PFSK-1 (cell line): ENCODE results near the gene CCNB2.

ENCODE experiments used
- FOXP2 ChIP-seq: optimal IDR thresholded peaks from 2 replicates; pipeline ENCODE3; 2011; ENCODE audit warnings: borderline replicate concordance, control low read depth, inconsistent platforms; ENCODE audit not compliant: insufficient read depth; ENCODE audit errors: extremely low read length, extremely low read depth
- POLR2AphosphoS5 ChIP-seq: IDR thresholded peaks from 2 replicates; pipeline ENCODE4 v1.6.1; 2012; ENCODE audit warnings: low read depth, mild to moderate bottlenecking, control low read depth, low read length, moderate library complexity
- REST ChIP-seq, 2 experiments: IDR thresholded peaks; 2 replicates each; pipeline versions ENCODE4 v1.6.1 to v1.8.0; 2011 to 2012; ENCODE audit warnings: low read depth in 2 of 2, low read length in 2 of 2, control low read depth in 1 of 2, inconsistent platforms in 1 of 2, mild to moderate bottlenecking in 1 of 2, moderate library complexity in 1 of 2; ENCODE audit not compliant: insufficient read depth in 1 of 2
- SIN3A ChIP-seq: IDR thresholded peaks from 2 replicates; pipeline ENCODE4 v1.6.1; 2012; ENCODE audit warnings: mild to moderate bottlenecking, low read length, moderate library complexity, borderline replicate concordance; ENCODE audit not compliant: insufficient read depth
- TAF1 ChIP-seq: IDR thresholded peaks from 2 replicates; pipeline ENCODE4 v1.6.1; 2012; ENCODE audit warnings: low read length, control low read depth, borderline replicate concordance; ENCODE audit not compliant: insufficient read depth

The CCNB2 gene

DNA sequence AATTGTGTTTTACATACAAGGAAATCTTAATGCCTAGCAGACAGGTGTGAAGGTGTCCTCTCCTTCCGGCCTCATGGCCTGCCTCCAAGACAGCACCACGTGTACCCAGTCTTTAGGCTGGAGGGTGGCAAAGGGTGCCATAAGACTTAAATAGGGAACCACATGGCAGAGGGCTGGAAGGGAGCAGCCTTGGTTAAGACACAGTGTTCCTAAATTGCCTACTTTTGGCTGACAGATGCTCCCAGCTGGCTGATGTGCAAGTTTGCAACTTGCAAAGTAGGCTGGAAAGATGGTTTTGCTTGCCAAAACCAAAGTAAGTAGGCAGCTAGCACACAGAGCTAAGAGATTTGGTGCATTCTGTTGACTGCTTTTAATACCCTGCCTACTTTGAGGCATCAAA is 45.2 kb downstream of the CCNB2 start:
- TF ChIP-seq REST (IDR thresholded peaks at IDR 0.05; ENCODE audit: insufficient read depth in 1 of 2, low read depth in 2 of 2, low read length in 2 of 2): no peak
- TF ChIP-seq SIN3A: no peak
- no peak for TF ChIP-seq TAF1
- TF ChIP-seq FOXP2: no peak
- TF ChIP-seq POLR2AphosphoS5: no peak

DNA sequence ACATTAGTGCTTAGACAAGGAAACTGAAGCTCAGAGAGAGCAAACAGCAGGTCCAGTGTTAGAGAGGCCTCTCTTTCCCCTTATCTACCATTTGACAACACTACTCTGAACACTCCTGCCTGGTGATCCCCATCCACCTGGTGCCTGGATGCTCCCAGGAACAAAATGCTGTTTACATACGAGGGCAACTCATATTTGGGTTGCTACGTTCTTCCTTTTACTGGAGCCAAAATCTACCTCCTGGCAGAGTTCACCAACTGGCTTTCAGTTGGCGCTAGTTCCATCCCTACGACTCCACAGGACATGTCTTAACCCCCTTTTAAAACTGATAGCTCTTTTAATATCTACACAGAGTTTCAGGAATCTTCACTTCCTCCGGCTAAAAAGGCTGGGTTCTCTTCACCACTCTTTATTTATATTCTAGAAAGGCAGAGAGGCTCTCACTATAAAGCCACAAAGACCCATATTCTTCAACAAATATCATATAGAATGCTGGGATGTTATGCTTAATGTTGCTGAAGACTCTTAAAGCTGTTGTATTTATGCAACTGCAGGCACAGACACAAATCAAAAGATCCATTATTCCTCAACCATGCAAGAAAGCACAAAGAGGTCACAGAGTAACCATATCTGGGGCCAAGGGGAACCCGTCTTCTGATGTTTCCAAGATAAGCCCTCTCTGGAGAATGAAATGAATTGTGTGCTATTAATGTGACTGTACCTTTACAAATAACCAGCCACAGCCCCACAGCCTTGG is 47.9 kb downstream of the CCNB2 start:
- no peak for TF ChIP-seq POLR2AphosphoS5
- no peak for TF ChIP-seq SIN3A
- TF ChIP-seq FOXP2: no peak
- no peak for TF ChIP-seq REST (IDR thresholded peaks at IDR 0.05; ENCODE audit: insufficient read depth in 1 of 2, low read depth in 2 of 2, low read length in 2 of 2)
- no peak for TF ChIP-seq TAF1

DNA sequence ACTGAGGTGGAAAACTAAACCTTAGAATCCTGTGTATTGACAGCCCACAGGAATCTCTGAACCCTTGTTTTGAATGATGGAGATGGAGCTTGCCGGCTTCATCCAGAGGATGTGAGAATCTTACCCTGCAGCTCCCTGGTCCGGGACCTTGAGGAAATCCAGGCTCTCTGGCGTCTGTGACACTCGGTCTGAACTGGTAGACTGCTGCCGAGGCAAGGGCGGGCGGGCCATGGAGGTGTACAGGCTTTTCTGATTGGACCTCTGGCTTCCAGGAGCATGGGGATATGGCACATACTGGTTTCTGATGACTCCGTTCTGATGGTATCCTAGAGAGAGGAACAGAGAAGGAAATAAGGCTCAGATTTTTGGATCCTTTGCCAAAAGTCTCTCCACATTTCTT is 48.5 kb downstream of the CCNB2 start:
- TF ChIP-seq TAF1: no peak
- TF ChIP-seq FOXP2: no peak
- no peak for TF ChIP-seq REST (IDR thresholded peaks at IDR 0.05; ENCODE audit: insufficient read depth in 1 of 2, low read depth in 2 of 2, low read length in 2 of 2)
- TF ChIP-seq POLR2AphosphoS5: no peak
- TF ChIP-seq SIN3A: no peak

DNA sequence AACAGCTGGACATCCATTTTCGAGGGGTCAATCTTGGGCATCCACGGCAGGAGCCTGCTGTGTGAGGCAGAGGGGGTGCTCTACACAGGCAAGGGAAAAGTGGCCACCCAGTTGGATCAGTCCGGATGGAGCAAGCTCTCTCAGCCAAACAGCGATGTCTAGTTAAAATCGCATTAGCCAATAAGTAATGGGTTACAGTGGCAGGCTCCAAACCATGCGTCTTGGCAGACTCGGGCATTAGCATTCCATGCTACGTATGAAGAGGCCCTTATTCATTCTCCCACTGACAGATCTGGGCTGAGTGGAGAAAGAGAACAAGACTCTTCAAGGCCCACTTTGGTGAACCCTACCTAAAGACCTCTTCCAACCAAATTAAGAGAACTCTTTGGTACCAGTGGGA is 49.3 kb downstream of the CCNB2 start:
- TF ChIP-seq POLR2AphosphoS5: no peak

DNA sequence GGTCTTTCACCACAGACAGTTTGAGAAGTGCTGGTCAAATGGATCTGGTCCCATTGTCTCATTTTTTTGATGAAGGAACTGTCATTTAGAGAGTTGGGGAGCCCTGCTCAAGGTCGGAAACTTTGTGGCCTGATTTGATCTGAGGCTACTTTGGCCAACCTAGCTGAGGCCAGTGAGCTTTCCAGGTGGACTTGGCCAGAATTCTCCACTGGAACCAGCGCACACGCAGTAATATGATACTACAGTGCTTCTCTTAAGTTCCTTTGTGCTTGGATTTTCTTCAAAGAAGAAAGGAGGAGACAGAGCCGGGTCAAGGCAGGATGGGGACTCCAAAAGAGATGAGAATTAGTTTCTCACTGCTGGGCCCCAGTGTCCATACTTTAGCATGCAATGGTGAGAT is 50.5 kb downstream of the CCNB2 start:
- TF ChIP-seq SIN3A (no peak), REST (IDR thresholded peaks at IDR 0.05; ENCODE audit: insufficient read depth in 1 of 2, low read depth in 2 of 2, low read length in 2 of 2) (no peak), POLR2AphosphoS5 (no peak), FOXP2 (no peak)

DNA sequence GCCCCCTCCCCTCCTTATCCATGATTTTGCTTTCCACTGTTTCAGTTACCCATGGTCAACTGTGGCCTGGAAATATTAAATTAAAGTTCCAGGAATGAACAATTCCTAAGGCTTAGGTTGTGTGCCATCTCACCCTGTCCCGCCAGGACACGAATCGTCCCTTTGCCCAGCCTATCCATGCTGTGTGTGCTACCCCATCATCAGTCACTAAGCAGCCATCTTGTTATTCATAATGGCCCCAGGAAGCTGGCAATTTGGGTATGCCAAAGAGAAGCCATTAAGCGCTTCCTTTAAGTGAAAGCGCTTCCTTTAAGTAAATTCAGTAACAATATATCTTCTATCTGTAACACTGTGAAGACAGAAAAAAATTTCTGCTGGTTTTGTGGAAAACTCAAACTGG is 52.5 kb downstream of the CCNB2 start:
- TF ChIP-seq TAF1 (no peak), REST (IDR thresholded peaks at IDR 0.05; ENCODE audit: insufficient read depth in 1 of 2, low read depth in 2 of 2, low read length in 2 of 2) (no peak), POLR2AphosphoS5 (no peak), SIN3A (no peak), FOXP2 (no peak)
